Measurements from ENCODE around the gene C8A.

The C8A gene

GRCh38 chr1:56952501-56952900 is 97.9 kb downstream of the C8A start:
- Histone ChIP-seq H3K4me3 (ENCODE audit: low read depth in 1 of 2, low read length in 2 of 2) (no peak overlapping the region), H3K4me2 (ENCODE audit: insufficient read depth, low read length) (no peak overlapping the region), H4K20me1 (ENCODE audit: insufficient read depth, low read length) (no peaks in the 10 kb centered on the region), H3K27me3 (ENCODE audit: insufficient read depth, low read length, poor library complexity) (no peaks in the 10 kb centered on the region), H2AFZ (ENCODE audit: low read depth, low read length) (no peak overlapping the region), H3K9me3 (ENCODE audit: insufficient read depth, low read length, severe bottlenecking) (no peaks in the 10 kb centered on the region), H3K4me1 (ENCODE audit: insufficient read depth, low read length) (no peaks in the 10 kb centered on the region), H3K36me3 (ENCODE audit: insufficient read depth, low read length) (no peaks in the 10 kb centered on the region), H3K79me2 (ENCODE audit: insufficient read depth, low read length) (no peaks in the 10 kb centered on the region), H3K27ac (ENCODE audit: low read length) (no peak overlapping the region), H3K9ac (ENCODE audit: low read depth, low read length) (no peak overlapping the region)
- ATAC-seq (ENCODE audit: insufficient read depth, low read depth) (no peak), DNase-seq (no peak)
- TF ChIP-seq EZH2 (IDR thresholded peaks at IDR 0.05; ENCODE audit: borderline replicate concordance, low read depth, low read length, severe bottlenecking) (no peak), CTCF (IDR thresholded peaks at IDR 0.05; ENCODE audit: borderline replicate concordance, extremely low read depth, low read length, poor library complexity, severe bottlenecking) (no peak)

DNA sequence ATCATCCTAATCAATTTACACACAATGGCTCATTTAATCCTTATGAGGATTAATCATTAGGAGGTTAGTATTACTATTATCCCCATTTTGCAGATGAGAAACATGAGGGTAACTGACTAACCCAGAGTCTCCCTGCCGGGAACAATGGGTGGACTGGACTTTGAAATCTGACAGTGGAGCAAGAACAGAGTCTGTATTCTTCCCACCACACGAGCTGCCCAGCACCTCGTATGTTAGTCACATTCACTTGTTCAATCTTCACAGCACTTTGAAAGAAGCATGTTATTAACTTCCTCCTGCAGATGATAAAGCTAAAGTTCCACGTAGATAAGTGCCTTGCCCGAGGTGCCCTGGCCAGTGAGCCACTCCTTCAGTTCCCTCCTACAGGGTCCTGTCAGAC is 98.8 kb downstream of the C8A start:
- DNase-seq: no peak
- no peak overlapping the region for H3K4me3 ChIP-seq (ENCODE audit: low read depth in 1 of 2, low read length in 2 of 2)
- no peak for TF ChIP-seq CTCF (IDR thresholded peaks at IDR 0.05; ENCODE audit: borderline replicate concordance, extremely low read depth, low read length, poor library complexity, severe bottlenecking)
- no peak for TF ChIP-seq EZH2 (IDR thresholded peaks at IDR 0.05; ENCODE audit: borderline replicate concordance, low read depth, low read length, severe bottlenecking)
- H3K4me1 ChIP-seq (ENCODE audit: insufficient read depth, low read length): no peaks in the 10 kb centered on the region
- H3K4me2 ChIP-seq (ENCODE audit: insufficient read depth, low read length): no peak overlapping the region
- no peak overlapping the region for H3K27ac ChIP-seq (ENCODE audit: low read length)
- H3K36me3 ChIP-seq (ENCODE audit: insufficient read depth, low read length): no peaks in the 10 kb centered on the region
- no peaks in the 10 kb centered on the region for H3K27me3 ChIP-seq (ENCODE audit: insufficient read depth, low read length, poor library complexity)
- ATAC-seq (ENCODE audit: insufficient read depth, low read depth): no peak
- H3K79me2 ChIP-seq (ENCODE audit: insufficient read depth, low read length): no peaks in the 10 kb centered on the region
- no peak overlapping the region for H2AFZ ChIP-seq (ENCODE audit: low read depth, low read length)
- H4K20me1 ChIP-seq (ENCODE audit: insufficient read depth, low read length): no peaks in the 10 kb centered on the region
- H3K9me3 ChIP-seq (ENCODE audit: insufficient read depth, low read length, severe bottlenecking): no peaks in the 10 kb centered on the region
- no peak overlapping the region for H3K9ac ChIP-seq (ENCODE audit: low read depth, low read length)

- Histone ChIP-seq H3K4me3 (ENCODE audit: low read depth in 1 of 2, low read length in 2 of 2) (no peak overlapping the region), H3K9me3 (ENCODE audit: insufficient read depth, low read length, severe bottlenecking) (no peaks in the 10 kb centered on the region), H3K4me2 (ENCODE audit: insufficient read depth, low read length) (no peak overlapping the region), H3K27ac (ENCODE audit: low read length) (no peak overlapping the region), H3K9ac (ENCODE audit: low read depth, low read length) (no peak overlapping the region), H3K36me3 (ENCODE audit: insufficient read depth, low read length) (no peaks in the 10 kb centered on the region), H3K4me1 (ENCODE audit: insufficient read depth, low read length) (no peaks in the 10 kb centered on the region), H2AFZ (ENCODE audit: low read depth, low read length) (no peak overlapping the region), H4K20me1 (ENCODE audit: insufficient read depth, low read length) (no peaks in the 10 kb centered on the region), H3K79me2 (ENCODE audit: insufficient read depth, low read length) (no peaks in the 10 kb centered on the region), H3K27me3 (ENCODE audit: insufficient read depth, low read length, poor library complexity) (no peaks in the 10 kb centered on the region)
- DNase-seq: no peak
- no peak for TF ChIP-seq CTCF (IDR thresholded peaks at IDR 0.05; ENCODE audit: borderline replicate concordance, extremely low read depth, low read length, poor library complexity, severe bottlenecking)
- no peak for TF ChIP-seq EZH2 (IDR thresholded peaks at IDR 0.05; ENCODE audit: borderline replicate concordance, low read depth, low read length, severe bottlenecking)
- ATAC-seq (ENCODE audit: insufficient read depth, low read depth): no peak
Observed at GRCh38 chr1:56954664-56955063, 100.1 kb downstream of the C8A start.

DNA sequence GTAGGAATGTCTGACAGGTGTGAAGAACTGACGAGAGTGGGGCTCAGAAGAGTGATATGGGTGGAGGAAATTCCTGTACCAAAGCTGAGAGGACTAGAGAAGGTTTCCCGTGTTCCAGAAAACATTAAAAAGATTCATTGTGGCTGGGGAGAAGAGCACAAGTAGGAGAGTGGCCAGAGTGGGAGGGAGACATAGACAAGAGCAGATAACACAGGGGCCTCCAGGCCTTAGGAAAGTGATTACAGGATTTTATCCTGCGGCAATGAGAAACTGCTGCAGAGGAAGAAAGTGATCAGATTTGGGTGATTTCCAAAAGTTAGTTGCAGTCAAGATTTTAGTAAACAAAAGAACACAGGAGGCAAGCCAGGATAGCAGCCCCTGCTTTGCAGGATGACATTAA is 103.3 kb downstream of the C8A start:
- H3K4me1 ChIP-seq (ENCODE audit: insufficient read depth, low read length): no peaks in the 10 kb centered on the region
- no peak overlapping the region for H3K4me2 ChIP-seq (ENCODE audit: insufficient read depth, low read length)
- no peaks in the 10 kb centered on the region for H4K20me1 ChIP-seq (ENCODE audit: insufficient read depth, low read length)
- no peak overlapping the region for H3K4me3 ChIP-seq (ENCODE audit: low read depth in 1 of 2, low read length in 2 of 2)
- H2AFZ ChIP-seq (ENCODE audit: low read depth, low read length): no peak overlapping the region
- no peaks in the 10 kb centered on the region for H3K36me3 ChIP-seq (ENCODE audit: insufficient read depth, low read length)
- DNase-seq: no peak
- no peak overlapping the region for H3K27ac ChIP-seq (ENCODE audit: low read length)
- no peaks in the 10 kb centered on the region for H3K9me3 ChIP-seq (ENCODE audit: insufficient read depth, low read length, severe bottlenecking)
- no peak overlapping the region for H3K9ac ChIP-seq (ENCODE audit: low read depth, low read length)
- no peak for TF ChIP-seq CTCF (IDR thresholded peaks at IDR 0.05; ENCODE audit: borderline replicate concordance, extremely low read depth, low read length, poor library complexity, severe bottlenecking)
- no peak for TF ChIP-seq EZH2 (IDR thresholded peaks at IDR 0.05; ENCODE audit: borderline replicate concordance, low read depth, low read length, severe bottlenecking)
- no peak for ATAC-seq (ENCODE audit: insufficient read depth, low read depth)
- no peaks in the 10 kb centered on the region for H3K79me2 ChIP-seq (ENCODE audit: insufficient read depth, low read length)
- H3K27me3 ChIP-seq (ENCODE audit: insufficient read depth, low read length, poor library complexity): no peaks in the 10 kb centered on the region

Measured in DND-41 (cell line).